ENCODE results near the gene CDKL2. TPM values are rescaled to one million over a fixed set of nuclear protein-coding genes. Genes with fewer than 3 reads are reported as not detected.
"Not testable (repeated sequence)": the region's sequence is repeated elsewhere in the genome, so short reads cannot be mapped to it uniquely, and the experiment has no call there.

CDKL2 gene
- polyA plus RNA-seq, 1 donor from 2014 or later, result 25.7 TPM

GRCh38 chr4:75671802-75672421 lies 41.6 kb upstream of the CDKL2 start:
- TF ChIP-seq POLR2AphosphoS5 (IDR thresholded peaks at IDR 0.05), result no peak
- no peak for TF ChIP-seq TAF1 (IDR thresholded peaks at IDR 0.05; ENCODE audit: low read depth)
- TF ChIP-seq CTCF (IDR thresholded peaks at IDR 0.05; ENCODE audit: poor library complexity, severe bottlenecking), result no peak
- no peak for TF ChIP-seq EP300 (conservative IDR thresholded peaks at IDR 0.05; ENCODE audit: poor library complexity, severe bottlenecking)
- no peak for TF ChIP-seq SMC3 (conservative IDR thresholded peaks at IDR 0.05; ENCODE audit: poor library complexity)
- no peak for TF ChIP-seq MXI1 (conservative IDR thresholded peaks at IDR 0.05; ENCODE audit: poor library complexity, severe bottlenecking)
- Histone ChIP-seq H3K4me3 (ENCODE audit: low read length) (peak overlapping the region; percentile 89), H3K4me2 (ENCODE audit: low read length) (peak overlapping the region; percentile 100), H3F3A (ENCODE audit: insufficient read depth, low read length, poor library complexity, severe bottlenecking) (peaks cover 10% of the 10 kb centered on the region), H3K79me2 (replicated peaks; ENCODE audit: insufficient read depth, low read length) (peaks cover 55% of the 10 kb centered on the region), H2AFZ (ENCODE audit: low read depth, low read length) (peak overlapping the region; percentile 61), H3K9ac (ENCODE audit: low read length) (peak overlapping the region; percentile 98), H4K20me1 (ENCODE audit: insufficient read depth) (peaks cover 33% of the 10 kb centered on the region), H3K27ac (ENCODE audit: low read length) (peak overlapping the region; percentile 99), H3K9me2 (ENCODE audit: insufficient read depth, low read length) (no peaks in the 10 kb centered on the region), H3K9me3 (ENCODE audit: low read length) (no peaks in the 10 kb centered on the region), H3K27me3 (ENCODE audit: insufficient read depth, low read depth, low read length) (no peaks in the 10 kb centered on the region), H3K36me3 (ENCODE audit: insufficient read depth, low read length) (no peaks in the 10 kb centered on the region)

- Histone ChIP-seq H3F3A (ENCODE audit: insufficient read depth, low read length, poor library complexity, severe bottlenecking) (peaks cover 5% of the 10 kb centered on the region), H3K4me3 (ENCODE audit: low read length) (peak overlapping the region; percentile 9), H3K27ac (ENCODE audit: low read length) (no peak overlapping the region), H3K9me3 (ENCODE audit: low read length) (no peaks in the 10 kb centered on the region), H3K27me3 (ENCODE audit: insufficient read depth, low read depth, low read length) (no peaks in the 10 kb centered on the region), H4K20me1 (ENCODE audit: insufficient read depth) (peaks cover 51% of the 10 kb centered on the region), H3K9ac (ENCODE audit: low read length) (no peak overlapping the region), H2AFZ (ENCODE audit: low read depth, low read length) (no peak overlapping the region), H3K36me3 (ENCODE audit: insufficient read depth, low read length) (no peaks in the 10 kb centered on the region), H3K4me2 (ENCODE audit: low read length) (no peak overlapping the region), H3K79me2 (replicated peaks; ENCODE audit: insufficient read depth, low read length) (peaks cover 87% of the 10 kb centered on the region), H3K9me2 (ENCODE audit: insufficient read depth, low read length) (no peaks in the 10 kb centered on the region)
- no peak for TF ChIP-seq TAF1 (IDR thresholded peaks at IDR 0.05; ENCODE audit: low read depth)
Observed at GRCh38 chr4:75668596-75668995, 38.3 kb upstream of the CDKL2 start.

- H3K9me2 ChIP-seq (ENCODE audit: insufficient read depth, low read length); H2AFZ ChIP-seq (ENCODE audit: low read depth, low read length); H3K9me3 ChIP-seq (ENCODE audit: low read length); H3K27ac ChIP-seq (ENCODE audit: low read length); H3K4me2 ChIP-seq (ENCODE audit: low read length); H3K9ac ChIP-seq (ENCODE audit: low read length); H3K27me3 ChIP-seq (ENCODE audit: insufficient read depth, low read depth, low read length); H3F3A ChIP-seq (ENCODE audit: insufficient read depth, low read length, poor library complexity, severe bottlenecking); H3K36me3 ChIP-seq (ENCODE audit: insufficient read depth, low read length): not testable (repeated sequence)
- peak overlapping the region; percentile 9 for H3K4me3 ChIP-seq (ENCODE audit: low read length)
- peaks cover 51% of the 10 kb centered on the region for H4K20me1 ChIP-seq (ENCODE audit: insufficient read depth)
- peaks cover 95% of the 10 kb centered on the region for H3K79me2 ChIP-seq (replicated peaks; ENCODE audit: insufficient read depth, low read length)
Observed at GRCh38 chr4:75667636-75668035, 37.3 kb upstream of the CDKL2 start.

- TF ChIP-seq REST (IDR thresholded peaks at IDR 0.05; ENCODE audit: borderline replicate concordance) (no peak), EZH2 (IDR thresholded peaks at IDR 0.05; ENCODE audit: borderline replicate concordance, insufficient read depth, low read length, poor library complexity, severe bottlenecking) (no peak), EP300 (conservative IDR thresholded peaks at IDR 0.05; ENCODE audit: poor library complexity, severe bottlenecking) (no peak), POLR2AphosphoS5 (IDR thresholded peaks at IDR 0.05) (no peak), TAF1 (IDR thresholded peaks at IDR 0.05; ENCODE audit: low read depth) (no peak), SMC3 (conservative IDR thresholded peaks at IDR 0.05; ENCODE audit: poor library complexity) (no peak), RAD21 (conservative IDR thresholded peaks at IDR 0.05) (no peak), MXI1 (conservative IDR thresholded peaks at IDR 0.05; ENCODE audit: poor library complexity, severe bottlenecking) (no peak), CTCF (IDR thresholded peaks at IDR 0.05; ENCODE audit: poor library complexity, severe bottlenecking) (no peak)
- peaks cover 92% of the 10 kb centered on the region for H3K79me2 ChIP-seq (replicated peaks; ENCODE audit: insufficient read depth, low read length)
- H3K27ac ChIP-seq (ENCODE audit: low read length), result no peak overlapping the region
- no peak overlapping the region for H3K4me3 ChIP-seq (ENCODE audit: low read length)
- H3F3A ChIP-seq (ENCODE audit: insufficient read depth, low read length, poor library complexity, severe bottlenecking), result no peaks in the 10 kb centered on the region
- no peak overlapping the region for H3K9ac ChIP-seq (ENCODE audit: low read length)
- H3K9me2 ChIP-seq (ENCODE audit: insufficient read depth, low read length), result no peaks in the 10 kb centered on the region
- no peak overlapping the region for H2AFZ ChIP-seq (ENCODE audit: low read depth, low read length)
- H3K9me3 ChIP-seq (ENCODE audit: low read length), result no peaks in the 10 kb centered on the region
- no peaks in the 10 kb centered on the region for H3K27me3 ChIP-seq (ENCODE audit: insufficient read depth, low read depth, low read length)
- H4K20me1 ChIP-seq (ENCODE audit: insufficient read depth), result peaks cover 46% of the 10 kb centered on the region
- no peak overlapping the region for H3K4me2 ChIP-seq (ENCODE audit: low read length)
- H3K36me3 ChIP-seq (ENCODE audit: insufficient read depth, low read length), result no peaks in the 10 kb centered on the region
Observed at GRCh38 chr4:75666299-75666698, 36.0 kb upstream of the CDKL2 start.

Measured in neural cell (in vitro differentiated cells).